GM21515 (cell line): Measurements from ENCODE around the gene LRRC1.

ENCODE experiments used
- ATAC-seq: cut with Tn5 transposase; IDR thresholded peaks from one replicate; pipeline ENCODE4 v1.9.1; 2021; ENCODE audit not compliant: unreplicated experiment

The LRRC1 gene

GRCh38 chr6:53845280-53846195 is 50.7 kb downstream of the LRRC1 start:
- no peak for ATAC-seq

- ATAC-seq = no peak
Measured at GRCh38 chr6:53846250-53846649, 51.4 kb downstream of the LRRC1 start.

- ATAC-seq = no peak
Measured at GRCh38 chr6:53847796-53848314, 53.0 kb downstream of the LRRC1 start.

- no peak for ATAC-seq
Measured at GRCh38 chr6:53850527-53850926, 55.7 kb downstream of the LRRC1 start.

GRCh38 chr6:53851561-53851960 is 56.8 kb downstream of the LRRC1 start:
- no peak for ATAC-seq

- no peak for ATAC-seq
Measured at GRCh38 chr6:53852805-53853204, 58.0 kb downstream of the LRRC1 start.

- ATAC-seq = peak; percentile 51
Measured at GRCh38 chr6:53854843-53855567, 60.2 kb downstream of the LRRC1 start.

- no peak for ATAC-seq
Measured at GRCh38 chr6:53855940-53856339, 61.1 kb downstream of the LRRC1 start.

GRCh38 chr6:53857318-53858094 is 62.7 kb downstream of the LRRC1 start:
- no peak for ATAC-seq

- ATAC-seq = no peak
Measured at GRCh38 chr6:53858196-53858595, 63.4 kb downstream of the LRRC1 start.

- no peak for ATAC-seq
Measured at GRCh38 chr6:53858913-53859312, 64.1 kb downstream of the LRRC1 start.

GRCh38 chr6:53860511-53860910 is 65.7 kb downstream of the LRRC1 start:
- no peak for ATAC-seq

- no peak for ATAC-seq
Measured at GRCh38 chr6:53861518-53861917, 66.7 kb downstream of the LRRC1 start.

- ATAC-seq = no peak
Measured at GRCh38 chr6:53862662-53863462, 68.1 kb downstream of the LRRC1 start.

GRCh38 chr6:53864781-53865180 is 70.0 kb downstream of the LRRC1 start:
- ATAC-seq = no peak

GRCh38 chr6:53866226-53866625 is 71.4 kb downstream of the LRRC1 start:
- no peak for ATAC-seq

- no peak for ATAC-seq
Measured at GRCh38 chr6:53868626-53869025, 73.8 kb downstream of the LRRC1 start.

GRCh38 chr6:53869964-53870363 is 75.2 kb downstream of the LRRC1 start:
- ATAC-seq = no peak

- ATAC-seq = no peak
Measured at GRCh38 chr6:53873922-53874321, 79.1 kb downstream of the LRRC1 start.

GRCh38 chr6:53874964-53875363 is 80.2 kb downstream of the LRRC1 start:
- ATAC-seq = no peak
